ENCODE measurements around the gene PPFIBP1. TPM values are rescaled to one million over a fixed set of nuclear protein-coding genes. Genes with fewer than 3 reads are reported as not detected.

The PPFIBP1 gene
- total RNA-seq, 4 donors from 2014 or later: 15.3 to 52.9 (median 39.8) TPM

GRCh38 chr12:27615331-27615891, 91.4 kb downstream of the PPFIBP1 start:
- DNase-seq: no peak

GRCh38 chr12:27616356-27617142, 92.5 kb downstream of the PPFIBP1 start:
- in situ Hi-C loops (cut with MboI; ENCODE audit: low pct_ligation_motif_present in 1 of 4, low pct_unique_long_range_greater_than_20kb in 1 of 4, low sequenced_read_pairs in 3 of 4): no loop called here
- intact Hi-C loops (cut with DNase I; ENCODE audit: low total_unique reads): loop anchor here (10.0 kb wide), 1 partner anchor 1092 kb away; no protein-coding TSS in a partner anchor
- Histone ChIP-seq H3K27me3 (no peaks in the 10 kb centered on the region), H3K4me3 (no peak overlapping the region), H3K27ac (no peak overlapping the region), H3K4me1 (no peaks in the 10 kb centered on the region), H3K36me3 (no peaks in the 10 kb centered on the region), H3K9me3 (no peaks in the 10 kb centered on the region)
- no peak for TF ChIP-seq EP300 (IDR thresholded peaks at IDR 0.05; ENCODE audit: low read depth)
- no peak for TF ChIP-seq POLR2A (IDR thresholded peaks at IDR 0.05)
- TF ChIP-seq CTCF (IDR thresholded peaks at IDR 0.05): no peak
- TF ChIP-seq POLR2AphosphoS5 (IDR thresholded peaks at IDR 0.05): no peak
- no peak for DNase-seq
- 72 to 74% methylated on average over 5 of the region's 5 CpGs for WGBS, 2 donors (ENCODE audit: low coverage in 1 of 2)

More at GRCh38 chr12:27615331-27615891, 91.4 kb downstream of the PPFIBP1 start:
- H3K36me3 ChIP-seq: no peaks in the 10 kb centered on the region
- H3K27ac ChIP-seq: no peak overlapping the region
- peaks cover 0 to 8% (median 2%) of the 10 kb centered on the region in 4 donors for H3K4me1 ChIP-seq
- TF ChIP-seq CTCF (IDR thresholded peaks at IDR 0.05) (no peak), POLR2A (IDR thresholded peaks at IDR 0.05) (no peak), POLR2AphosphoS5 (IDR thresholded peaks at IDR 0.05) (no peak), EP300 (IDR thresholded peaks at IDR 0.05; ENCODE audit: low read depth) (no peak)
- intact Hi-C loops (cut with DNase I; ENCODE audit: low total_unique reads): loop anchor here (10.0 kb wide), 1 partner anchor 1091 kb away; no protein-coding TSS in a partner anchor
- no peaks in the 10 kb centered on the region for H3K27me3 ChIP-seq
- in situ Hi-C loops (cut with MboI; ENCODE audit: low pct_ligation_motif_present in 1 of 4, low pct_unique_long_range_greater_than_20kb in 1 of 4, low sequenced_read_pairs in 3 of 4): no loop called here
- H3K9me3 ChIP-seq: no peaks in the 10 kb centered on the region
- no peak overlapping the region for H3K4me3 ChIP-seq

- Histone ChIP-seq H3K36me3 (no peaks in the 10 kb centered on the region), H3K27me3 (no peaks in the 10 kb centered on the region), H3K27ac (no peak overlapping the region), H3K4me3 (no peak overlapping the region), H3K4me1 (no peaks in the 10 kb centered on the region), H3K9me3 (no peaks in the 10 kb centered on the region)
- intact Hi-C loops (cut with DNase I; ENCODE audit: low total_unique reads): loop anchor here (10.0 kb wide), 1 partner anchor 1094 kb away; no protein-coding TSS in a partner anchor
- in situ Hi-C loops (cut with MboI; ENCODE audit: low pct_ligation_motif_present in 1 of 4, low pct_unique_long_range_greater_than_20kb in 1 of 4, low sequenced_read_pairs in 3 of 4): no loop called here
- DNase-seq: no peak
- 83 to 86% methylated on average over 7 of the region's 7 CpGs for WGBS, 2 donors (ENCODE audit: low coverage in 1 of 2)
- TF ChIP-seq POLR2A (IDR thresholded peaks at IDR 0.05): no peak
- no peak for TF ChIP-seq CTCF (IDR thresholded peaks at IDR 0.05)
- no peak for TF ChIP-seq POLR2AphosphoS5 (IDR thresholded peaks at IDR 0.05)
- TF ChIP-seq EP300 (IDR thresholded peaks at IDR 0.05; ENCODE audit: low read depth): no peak
These were observed 94.8 kb downstream of the PPFIBP1 start for GRCh38 chr12:27618836-27619235.

- no peaks in the 10 kb centered on the region for H3K27me3 ChIP-seq
- TF ChIP-seq EP300 (IDR thresholded peaks at IDR 0.05; ENCODE audit: low read depth) (no peak), POLR2AphosphoS5 (IDR thresholded peaks at IDR 0.05) (no peak), POLR2A (IDR thresholded peaks at IDR 0.05) (no peak), CTCF (IDR thresholded peaks at IDR 0.05) (no peak)
- H3K4me3 ChIP-seq: no peak overlapping the region
- H3K36me3 ChIP-seq: no peaks in the 10 kb centered on the region
- in situ Hi-C loops (cut with MboI; ENCODE audit: low pct_ligation_motif_present in 1 of 4, low pct_unique_long_range_greater_than_20kb in 1 of 4, low sequenced_read_pairs in 3 of 4) (no loop called here), intact Hi-C loops (cut with DNase I; ENCODE audit: low total_unique reads) (loop anchor here (10.0 kb wide), 1 partner anchor 1095 kb away; no protein-coding TSS in a partner anchor)
- no peaks in the 10 kb centered on the region for H3K9me3 ChIP-seq
- DNase-seq: no peak
- no peaks in the 10 kb centered on the region for H3K4me1 ChIP-seq
- H3K27ac ChIP-seq: no peak overlapping the region
These were observed 95.3 kb downstream of the PPFIBP1 start for GRCh38 chr12:27619308-27619707.
